Measurements from ENCODE around the gene SNRK. TPM values are rescaled to one million over a fixed set of nuclear protein-coding genes. Genes with fewer than 3 reads are reported as not detected.

Gene SNRK
- total RNA-seq, 1 experiment from 2014 or later, result 11.8 TPM

GRCh38 chr3:43273416-43273815 is 12.9 kb upstream of the SNRK start:
- no peak for ATAC-seq
- Mint-ChIP-seq H3K4me1 (no peaks in the 10 kb centered on the region), H3K9me3 (peaks cover 5% of the 10 kb centered on the region; the same call in 1 of the 2 replicates), H3K4me3 (no peak overlapping the region), H3K27ac (no peak overlapping the region), H3K36me3 (no peaks in the 10 kb centered on the region), H3K27me3 (ENCODE audit: low read depth) (peaks cover 10% of the 10 kb centered on the region)
- CTCF ChIA-PET, result no interaction called here
- POLR2A ChIA-PET, result no interaction called here
- no peak for TF ChIP-seq E2F5 (CRISPR knock-in tag; IDR thresholded peaks at IDR 0.05)
- TF ChIP-seq, protein P1, sequence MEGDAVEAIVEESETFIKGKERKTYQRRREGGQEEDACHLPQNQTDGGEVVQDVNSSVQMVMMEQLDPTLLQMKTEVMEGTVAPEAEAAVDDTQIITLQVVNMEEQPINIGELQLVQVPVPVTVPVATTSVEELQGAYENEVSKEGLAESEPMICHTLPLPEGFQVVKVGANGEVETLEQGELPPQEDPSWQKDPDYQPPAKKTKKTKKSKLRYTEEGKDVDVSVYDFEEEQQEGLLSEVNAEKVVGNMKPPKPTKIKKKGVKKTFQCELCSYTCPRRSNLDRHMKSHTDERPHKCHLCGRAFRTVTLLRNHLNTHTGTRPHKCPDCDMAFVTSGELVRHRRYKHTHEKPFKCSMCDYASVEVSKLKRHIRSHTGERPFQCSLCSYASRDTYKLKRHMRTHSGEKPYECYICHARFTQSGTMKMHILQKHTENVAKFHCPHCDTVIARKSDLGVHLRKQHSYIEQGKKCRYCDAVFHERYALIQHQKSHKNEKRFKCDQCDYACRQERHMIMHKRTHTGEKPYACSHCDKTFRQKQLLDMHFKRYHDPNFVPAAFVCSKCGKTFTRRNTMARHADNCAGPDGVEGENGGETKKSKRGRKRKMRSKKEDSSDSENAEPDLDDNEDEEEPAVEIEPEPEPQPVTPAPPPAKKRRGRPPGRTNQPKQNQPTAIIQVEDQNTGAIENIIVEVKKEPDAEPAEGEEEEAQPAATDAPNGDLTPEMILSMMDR (IDR thresholded peaks at IDR 0.05), result no peak
- TF ChIP-seq ZBTB21 (CRISPR knock-in tag; IDR thresholded peaks at IDR 0.05; ENCODE audit: borderline replicate concordance), result no peak
- no peak for TF ChIP-seq KAT7 (CRISPR knock-in tag; IDR thresholded peaks at IDR 0.05; ENCODE audit: borderline replicate concordance)
- no peak for TF ChIP-seq MYBL2 (CRISPR knock-in tag; IDR thresholded peaks at IDR 0.05)
- TF ChIP-seq, protein P2, sequence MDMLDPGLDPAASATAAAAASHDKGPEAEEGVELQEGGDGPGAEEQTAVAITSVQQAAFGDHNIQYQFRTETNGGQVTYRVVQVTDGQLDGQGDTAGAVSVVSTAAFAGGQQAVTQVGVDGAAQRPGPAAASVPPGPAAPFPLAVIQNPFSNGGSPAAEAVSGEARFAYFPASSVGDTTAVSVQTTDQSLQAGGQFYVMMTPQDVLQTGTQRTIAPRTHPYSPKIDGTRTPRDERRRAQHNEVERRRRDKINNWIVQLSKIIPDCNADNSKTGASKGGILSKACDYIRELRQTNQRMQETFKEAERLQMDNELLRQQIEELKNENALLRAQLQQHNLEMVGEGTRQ (CRISPR knock-in tag; IDR thresholded peaks at IDR 0.05), result no peak
- no peak for DNase-seq (ENCODE audit: low spot score)

- ChIA-PET CTCF (no interaction called here), POLR2A (no interaction called here)
- Mint-ChIP-seq H3K27ac (no peak overlapping the region), H3K9me3 (peaks cover 5% of the 10 kb centered on the region; the same call in 1 of the 2 replicates), H3K27me3 (ENCODE audit: low read depth) (peaks cover 14% of the 10 kb centered on the region), H3K36me3 (no peaks in the 10 kb centered on the region), H3K4me1 (no peaks in the 10 kb centered on the region), H3K4me3 (no peak overlapping the region)
- TF ChIP-seq MYBL2 (CRISPR knock-in tag; IDR thresholded peaks at IDR 0.05), result no peak
- TF ChIP-seq TEAD4 (CRISPR knock-in tag; IDR thresholded peaks at IDR 0.05), result no peak
- TF ChIP-seq AFF4 (CRISPR knock-in tag; IDR thresholded peaks at IDR 0.05; ENCODE audit: borderline replicate concordance), result no peak
- ATAC-seq (no peak), DNase-seq (ENCODE audit: low spot score) (no peak)
Measured at GRCh38 chr3:43279082-43279481, 7.3 kb upstream of the SNRK start.

- peaks cover 5% of the 10 kb centered on the region; the same call in 1 of the 2 replicates for H3K9me3 Mint-ChIP-seq
- peaks cover 14% of the 10 kb centered on the region for H3K27me3 Mint-ChIP-seq (ENCODE audit: low read depth)
- ATAC-seq, result no peak
- no peak overlapping the region for H3K4me3 Mint-ChIP-seq
- ChIA-PET POLR2A (no interaction called here), CTCF (no interaction called here)
- no peaks in the 10 kb centered on the region for H3K36me3 Mint-ChIP-seq
- H3K27ac Mint-ChIP-seq, result no peak overlapping the region
- DNase-seq (ENCODE audit: low spot score), result no peak
- H3K4me1 Mint-ChIP-seq, result no peaks in the 10 kb centered on the region
- TF ChIP-seq, protein P1 (IDR thresholded peaks at IDR 0.05), result no peak
- no peak for TF ChIP-seq RORB (CRISPR knock-in tag; IDR thresholded peaks at IDR 0.05)
- TF ChIP-seq ELF4 (CRISPR knock-in tag; IDR thresholded peaks at IDR 0.05; ENCODE audit: low read depth), result no peak
- TF ChIP-seq MXD4 (CRISPR knock-in tag; IDR thresholded peaks at IDR 0.05; ENCODE audit: borderline replicate concordance), result no peak
- no peak for TF ChIP-seq ATF2 (CRISPR knock-in tag; IDR thresholded peaks at IDR 0.05; ENCODE audit: borderline replicate concordance, low read depth)
- TF ChIP-seq NR1H2 (CRISPR knock-in tag; IDR thresholded peaks at IDR 0.05), result no peak
- TF ChIP-seq, protein P3, sequence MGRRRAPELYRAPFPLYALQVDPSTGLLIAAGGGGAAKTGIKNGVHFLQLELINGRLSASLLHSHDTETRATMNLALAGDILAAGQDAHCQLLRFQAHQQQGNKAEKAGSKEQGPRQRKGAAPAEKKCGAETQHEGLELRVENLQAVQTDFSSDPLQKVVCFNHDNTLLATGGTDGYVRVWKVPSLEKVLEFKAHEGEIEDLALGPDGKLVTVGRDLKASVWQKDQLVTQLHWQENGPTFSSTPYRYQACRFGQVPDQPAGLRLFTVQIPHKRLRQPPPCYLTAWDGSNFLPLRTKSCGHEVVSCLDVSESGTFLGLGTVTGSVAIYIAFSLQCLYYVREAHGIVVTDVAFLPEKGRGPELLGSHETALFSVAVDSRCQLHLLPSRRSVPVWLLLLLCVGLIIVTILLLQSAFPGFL (CRISPR knock-in tag; IDR thresholded peaks at IDR 0.05; ENCODE audit: borderline replicate concordance), result no peak
- no peak for TF ChIP-seq OVOL2 (CRISPR knock-in tag; IDR thresholded peaks at IDR 0.05; ENCODE audit: borderline replicate concordance)
- TF ChIP-seq, protein P4, sequence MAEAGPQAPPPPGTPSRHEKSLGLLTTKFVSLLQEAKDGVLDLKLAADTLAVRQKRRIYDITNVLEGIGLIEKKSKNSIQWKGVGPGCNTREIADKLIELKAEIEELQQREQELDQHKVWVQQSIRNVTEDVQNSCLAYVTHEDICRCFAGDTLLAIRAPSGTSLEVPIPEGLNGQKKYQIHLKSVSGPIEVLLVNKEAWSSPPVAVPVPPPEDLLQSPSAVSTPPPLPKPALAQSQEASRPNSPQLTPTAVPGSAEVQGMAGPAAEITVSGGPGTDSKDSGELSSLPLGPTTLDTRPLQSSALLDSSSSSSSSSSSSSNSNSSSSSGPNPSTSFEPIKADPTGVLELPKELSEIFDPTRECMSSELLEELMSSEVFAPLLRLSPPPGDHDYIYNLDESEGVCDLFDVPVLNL (CRISPR knock-in tag; IDR thresholded peaks at IDR 0.05; ENCODE audit: borderline replicate concordance, low read depth), result no peak
Measured at GRCh38 chr3:43279532-43279931, 6.8 kb upstream of the SNRK start.

Measured in WTC11 (cell line).